ENCODE results near the gene PHAF1.

Gene PHAF1

DNA sequence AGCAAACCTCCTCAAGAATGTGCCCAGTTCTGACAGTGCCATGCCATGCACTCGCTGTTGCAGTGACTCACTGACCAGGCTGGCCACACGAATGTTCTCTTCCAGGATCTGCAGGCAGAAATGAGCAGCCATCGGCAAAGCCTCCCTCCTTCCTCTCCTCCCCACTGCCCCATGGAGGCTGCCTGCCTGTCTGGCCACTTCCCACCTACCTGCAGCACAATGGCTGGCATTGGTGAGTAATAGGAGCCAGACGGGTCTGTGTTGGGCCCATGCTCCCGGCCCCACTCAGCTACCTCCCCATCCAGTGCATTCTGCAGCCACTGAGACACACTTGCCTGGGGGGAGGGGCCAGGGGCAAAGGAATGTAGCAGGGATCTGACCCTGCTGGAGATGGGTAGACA, 76.8 kb downstream of the PHAF1 start:
- H3F3A ChIP-seq (ENCODE audit: insufficient read depth, low read length): no peaks in the 10 kb centered on the region
- H2AFZ ChIP-seq (ENCODE audit: low read length): no peak overlapping the region
- H3K27me3 ChIP-seq (ENCODE audit: insufficient read depth, low read length): no peaks in the 10 kb centered on the region
- no peak overlapping the region for H3K9ac ChIP-seq (ENCODE audit: low read length)
- no peaks in the 10 kb centered on the region for H3K36me3 ChIP-seq (ENCODE audit: insufficient read depth, low read length)
- H4K20me1 ChIP-seq (ENCODE audit: insufficient read depth, low read length): no peaks in the 10 kb centered on the region
- no peak for TF ChIP-seq EZH2 (IDR thresholded peaks at IDR 0.05; ENCODE audit: borderline replicate concordance, low read length)
- TF ChIP-seq, protein P1, sequence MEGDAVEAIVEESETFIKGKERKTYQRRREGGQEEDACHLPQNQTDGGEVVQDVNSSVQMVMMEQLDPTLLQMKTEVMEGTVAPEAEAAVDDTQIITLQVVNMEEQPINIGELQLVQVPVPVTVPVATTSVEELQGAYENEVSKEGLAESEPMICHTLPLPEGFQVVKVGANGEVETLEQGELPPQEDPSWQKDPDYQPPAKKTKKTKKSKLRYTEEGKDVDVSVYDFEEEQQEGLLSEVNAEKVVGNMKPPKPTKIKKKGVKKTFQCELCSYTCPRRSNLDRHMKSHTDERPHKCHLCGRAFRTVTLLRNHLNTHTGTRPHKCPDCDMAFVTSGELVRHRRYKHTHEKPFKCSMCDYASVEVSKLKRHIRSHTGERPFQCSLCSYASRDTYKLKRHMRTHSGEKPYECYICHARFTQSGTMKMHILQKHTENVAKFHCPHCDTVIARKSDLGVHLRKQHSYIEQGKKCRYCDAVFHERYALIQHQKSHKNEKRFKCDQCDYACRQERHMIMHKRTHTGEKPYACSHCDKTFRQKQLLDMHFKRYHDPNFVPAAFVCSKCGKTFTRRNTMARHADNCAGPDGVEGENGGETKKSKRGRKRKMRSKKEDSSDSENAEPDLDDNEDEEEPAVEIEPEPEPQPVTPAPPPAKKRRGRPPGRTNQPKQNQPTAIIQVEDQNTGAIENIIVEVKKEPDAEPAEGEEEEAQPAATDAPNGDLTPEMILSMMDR (IDR thresholded peaks at IDR 0.05; ENCODE audit: low read length): no peak
- H3K27ac ChIP-seq (ENCODE audit: low read depth, low read length, poor library complexity, severe bottlenecking): no peak overlapping the region
- no peak overlapping the region for H3K4me2 ChIP-seq (ENCODE audit: low read length)
- H3K9me3 ChIP-seq (ENCODE audit: low read length): no peaks in the 10 kb centered on the region
- no peaks in the 10 kb centered on the region for H3K79me2 ChIP-seq (ENCODE audit: insufficient read depth, low read length)
- no peaks in the 10 kb centered on the region for H3K9me2 ChIP-seq (ENCODE audit: low read depth, low read length)
- H3K4me3 ChIP-seq (ENCODE audit: low read depth, low read length, poor library complexity, severe bottlenecking): no peak overlapping the region
- peaks cover 17% of the 10 kb centered on the region for H3K4me1 ChIP-seq (ENCODE audit: insufficient read depth, low read length, severe bottlenecking)

DNA sequence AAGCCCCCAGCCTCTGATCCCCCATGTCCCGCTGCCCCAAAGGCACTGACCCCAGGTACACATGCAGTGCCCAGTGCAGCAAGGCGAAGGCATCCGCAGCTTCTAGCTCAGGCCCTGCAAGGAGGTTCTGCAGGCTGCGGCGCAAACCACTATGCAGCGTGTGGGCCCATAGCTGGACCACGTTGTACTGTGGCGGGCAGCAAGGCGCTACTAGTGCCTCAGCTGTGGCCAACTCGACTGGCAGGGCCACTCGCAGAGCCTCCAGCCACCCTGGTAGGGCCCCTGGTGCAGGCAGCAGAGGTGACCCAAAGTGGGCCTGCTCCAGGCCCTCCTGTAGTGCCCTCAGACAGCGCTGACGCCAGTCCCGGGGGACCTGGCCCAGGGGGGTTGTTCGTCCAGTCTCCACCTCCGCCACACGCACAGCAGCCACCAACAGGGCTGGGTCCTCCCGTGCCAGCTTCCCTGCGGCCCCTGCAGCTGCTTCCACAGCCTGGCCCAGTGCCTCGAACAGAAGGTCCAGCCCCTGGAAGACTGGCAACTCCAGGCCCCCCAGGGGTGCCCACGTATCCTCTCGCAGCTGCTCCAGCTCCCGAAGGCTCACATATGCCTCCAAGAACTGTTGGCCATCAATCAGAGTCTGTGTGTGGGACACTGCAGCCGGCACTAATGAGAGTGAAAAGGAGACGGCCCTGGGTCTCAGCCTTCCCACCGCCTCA, 77.6 kb downstream of the PHAF1 start:
- Histone ChIP-seq H3K4me1 (ENCODE audit: insufficient read depth, low read length, severe bottlenecking) (peaks cover 16% of the 10 kb centered on the region), H3F3A (ENCODE audit: insufficient read depth, low read length) (no peaks in the 10 kb centered on the region), H3K9ac (ENCODE audit: low read length) (no peak overlapping the region), H4K20me1 (ENCODE audit: insufficient read depth, low read length) (no peaks in the 10 kb centered on the region), H3K4me3 (ENCODE audit: low read depth, low read length, poor library complexity, severe bottlenecking) (no peak overlapping the region), H3K9me2 (ENCODE audit: low read depth, low read length) (no peaks in the 10 kb centered on the region), H2AFZ (ENCODE audit: low read length) (no peak overlapping the region), H3K79me2 (ENCODE audit: insufficient read depth, low read length) (peaks cover 3% of the 10 kb centered on the region), H3K36me3 (ENCODE audit: insufficient read depth, low read length) (no peaks in the 10 kb centered on the region), H3K27me3 (ENCODE audit: insufficient read depth, low read length) (no peaks in the 10 kb centered on the region), H3K9me3 (ENCODE audit: low read length) (no peaks in the 10 kb centered on the region), H3K4me2 (ENCODE audit: low read length) (no peak overlapping the region), H3K27ac (ENCODE audit: low read depth, low read length, poor library complexity, severe bottlenecking) (no peak overlapping the region)
- TF ChIP-seq, protein P1 (IDR thresholded peaks at IDR 0.05; ENCODE audit: low read length): no peak
- no peak for TF ChIP-seq EZH2 (IDR thresholded peaks at IDR 0.05; ENCODE audit: borderline replicate concordance, low read length)

DNA sequence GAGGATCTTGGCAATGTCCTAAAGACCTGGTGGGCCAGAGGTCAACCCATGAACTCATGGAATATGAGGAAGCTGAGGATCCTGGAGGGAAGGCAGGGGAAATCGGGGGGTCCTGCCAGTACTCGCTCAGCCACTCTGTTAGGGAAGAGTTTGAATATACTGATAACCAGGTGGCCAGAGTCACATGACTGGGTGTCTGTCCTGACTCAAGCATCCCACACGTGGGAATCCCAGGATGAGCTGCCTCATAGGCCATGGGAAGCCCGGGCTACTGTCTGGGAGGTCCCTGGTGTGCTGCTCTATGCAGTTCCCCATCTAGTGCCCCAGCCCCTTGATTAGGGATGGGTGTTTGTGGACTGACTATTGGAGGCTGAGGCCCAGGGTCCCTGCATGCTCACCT, 78.6 kb downstream of the PHAF1 start:
- H3K27ac ChIP-seq (ENCODE audit: low read depth, low read length, poor library complexity, severe bottlenecking): no peak overlapping the region
- no peak for TF ChIP-seq EZH2 (IDR thresholded peaks at IDR 0.05; ENCODE audit: borderline replicate concordance, low read length)
- TF ChIP-seq, protein P1 (IDR thresholded peaks at IDR 0.05; ENCODE audit: low read length): no peak
- no peak overlapping the region for H3K4me2 ChIP-seq (ENCODE audit: low read length)
- H4K20me1 ChIP-seq (ENCODE audit: insufficient read depth, low read length): no peaks in the 10 kb centered on the region
- H3K79me2 ChIP-seq (ENCODE audit: insufficient read depth, low read length): peaks cover 12% of the 10 kb centered on the region
- no peaks in the 10 kb centered on the region for H3F3A ChIP-seq (ENCODE audit: insufficient read depth, low read length)
- no peak overlapping the region for H3K9ac ChIP-seq (ENCODE audit: low read length)
- no peak overlapping the region for H2AFZ ChIP-seq (ENCODE audit: low read length)
- no peaks in the 10 kb centered on the region for H3K9me2 ChIP-seq (ENCODE audit: low read depth, low read length)
- peaks cover 15% of the 10 kb centered on the region for H3K4me1 ChIP-seq (ENCODE audit: insufficient read depth, low read length, severe bottlenecking)
- no peaks in the 10 kb centered on the region; the same call in 1 of the 2 replicates for H3K36me3 ChIP-seq (ENCODE audit: insufficient read depth, low read length)
- H3K27me3 ChIP-seq (ENCODE audit: insufficient read depth, low read length): no peaks in the 10 kb centered on the region
- H3K9me3 ChIP-seq (ENCODE audit: low read length): no peaks in the 10 kb centered on the region
- no peak overlapping the region for H3K4me3 ChIP-seq (ENCODE audit: low read depth, low read length, poor library complexity, severe bottlenecking)
